Mucosa of rectum (tissue), 2 donors: ENCODE measurements around the gene LRIG1.

Source experiments
- H3K27ac ChIP-seq, 2 donors: one replicate each; pipeline ENCODE4 v1.7.0; 2013; ENCODE audit warnings: inconsistent platforms in 2 of 2, low read depth in 2 of 2, low read length in 2 of 2
- H3K27me3 ChIP-seq, 2 donors: one replicate each; pipeline ENCODE4 v1.7.0; 2013; ENCODE audit warnings: low read length in 2 of 2; ENCODE audit not compliant: control insufficient read depth in 2 of 2, insufficient read depth in 2 of 2
- H3K36me3 ChIP-seq, 2 donors: one replicate each; pipeline ENCODE4 v1.7.0; 2013; ENCODE audit warnings: low read length in 2 of 2; ENCODE audit not compliant: control insufficient read depth in 2 of 2, insufficient read depth in 2 of 2
- H3K4me1 ChIP-seq, 2 donors: one replicate each; pipeline ENCODE4 v1.7.0; 2013; ENCODE audit warnings: low read length in 2 of 2, mild to moderate bottlenecking in 1 of 2; ENCODE audit not compliant: control insufficient read depth in 2 of 2, insufficient read depth in 2 of 2
- H3K4me3 ChIP-seq, 2 donors: one replicate each; pipeline ENCODE4 v1.7.0; 2013; ENCODE audit warnings: low read length in 2 of 2
- H3K9ac ChIP-seq, 2 donors: one replicate each; pipeline ENCODE4 v1.7.0; 2013; ENCODE audit warnings: low read length in 2 of 2, low read depth in 1 of 2, mild to moderate bottlenecking in 1 of 2
- H3K9me3 ChIP-seq, 2 donors: one replicate each; pipeline ENCODE4 v1.7.0; 2013; ENCODE audit warnings: low read length in 2 of 2; ENCODE audit not compliant: control insufficient read depth in 2 of 2
- donor health status: healthy.
- donor health status: Normal muscosa, but diverticular disease.

The LRIG1 gene

DNA sequence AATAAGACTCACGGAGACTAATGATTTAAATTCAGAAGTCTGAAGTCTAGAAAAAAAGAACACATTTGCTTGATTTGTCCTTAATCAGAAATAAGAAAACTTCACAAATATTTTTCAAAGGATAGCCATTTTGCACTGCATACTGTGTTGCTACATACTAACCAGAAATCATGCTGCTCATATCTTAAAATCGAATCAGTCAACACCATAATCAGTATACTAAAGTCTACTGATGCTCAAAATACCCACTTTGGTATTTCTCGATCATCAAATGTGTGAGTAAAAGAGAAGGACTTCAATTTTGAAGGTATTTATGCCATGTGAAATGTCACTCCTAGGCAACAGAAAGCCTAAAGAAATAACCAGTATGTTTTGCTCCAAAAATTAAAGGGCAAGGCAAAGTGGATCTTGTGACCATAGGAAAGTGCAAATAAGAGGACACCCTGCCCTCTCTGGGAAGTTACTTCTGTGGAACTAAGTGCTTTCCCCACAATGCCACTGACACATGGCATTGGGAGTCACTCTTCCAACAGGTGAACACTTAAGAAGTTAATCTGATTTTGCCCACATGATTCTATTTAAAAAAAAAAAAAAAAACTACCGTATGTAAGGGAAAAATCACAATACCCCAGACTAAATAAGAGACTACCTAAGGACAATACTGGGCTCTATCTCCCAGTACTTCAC, 2.7 kb downstream of the LRIG1 start:
- H3K27ac ChIP-seq: peak overlapping the region; percentile 56 to 59

GRCh38 chr3:66497288-66497984, 3.4 kb downstream of the LRIG1 start:
- peak overlapping the region in 1 of 2 donors; percentile 88 for H3K9ac ChIP-seq
- H3K4me3 ChIP-seq: peak overlapping the region; percentile 17 to 80
- H3K4me1 ChIP-seq: peaks cover 54 to 66% of the 10 kb centered on the region in 2 donors
- H3K9me3 ChIP-seq: no peaks in the 10 kb centered on the region
- H3K36me3 ChIP-seq: no peaks in the 10 kb centered on the region
- no peaks in the 10 kb centered on the region for H3K27me3 ChIP-seq
- H3K27ac ChIP-seq: peak overlapping the region; percentile 29 to 56

More for the DNA sequence above, 2.7 kb downstream of the LRIG1 start:
- H3K4me3 ChIP-seq: peak overlapping the region; percentile 80 to 100
- no peaks in the 10 kb centered on the region for H3K9me3 ChIP-seq
- H3K4me1 ChIP-seq: peaks cover 50 to 59% of the 10 kb centered on the region in 2 donors
- no peaks in the 10 kb centered on the region for H3K36me3 ChIP-seq
- peak overlapping the region; percentile 17 to 88 for H3K9ac ChIP-seq
- H3K27me3 ChIP-seq: no peaks in the 10 kb centered on the region

DNA sequence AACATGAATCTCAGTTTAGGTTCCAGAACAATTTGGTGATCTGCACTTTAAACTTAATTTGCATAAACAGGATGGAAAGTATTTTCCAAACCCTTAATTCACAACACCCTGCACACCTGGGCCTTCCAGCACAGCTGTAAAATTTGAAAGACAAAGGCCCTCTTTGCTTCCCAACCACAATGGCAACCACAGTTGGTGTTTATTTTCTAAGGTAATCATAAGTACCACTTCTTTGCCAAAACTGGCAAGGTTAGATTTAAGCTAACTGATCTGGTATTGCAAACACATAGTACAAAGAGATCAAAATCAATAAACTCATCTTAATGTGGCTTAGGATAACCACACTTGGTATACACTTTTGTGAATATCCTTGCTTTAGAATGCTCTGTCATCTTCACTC, 4.1 kb downstream of the LRIG1 start:
- Histone ChIP-seq H3K36me3 (no peaks in the 10 kb centered on the region), H3K27me3 (no peaks in the 10 kb centered on the region), H3K4me1 (peaks cover 56 to 73% of the 10 kb centered on the region in 2 donors), H3K9ac (peak overlapping the region in 1 of 2 donors; percentile 13), H3K27ac (peak overlapping the region; percentile 29 to 55), H3K9me3 (no peaks in the 10 kb centered on the region), H3K4me3 (peak overlapping the region in 1 of 2 donors; percentile 80)

GRCh38 chr3:66496301-66496700, 4.5 kb downstream of the LRIG1 start:
- Histone ChIP-seq H3K4me1 (peaks cover 52 to 71% of the 10 kb centered on the region in 2 donors), H3K36me3 (no peaks in the 10 kb centered on the region), H3K27ac (peak overlapping the region in 1 of 2 donors; percentile 55), H3K9ac (no peak overlapping the region), H3K27me3 (no peaks in the 10 kb centered on the region), H3K9me3 (no peaks in the 10 kb centered on the region), H3K4me3 (peak overlapping the region; percentile 23 to 44)

GRCh38 chr3:66495668-66496045, 5.2 kb downstream of the LRIG1 start:
- H3K27ac ChIP-seq: peak overlapping the region; percentile 17 to 55
- H3K4me3 ChIP-seq: no peak overlapping the region
- H3K27me3 ChIP-seq: no peaks in the 10 kb centered on the region
- H3K4me1 ChIP-seq: peaks cover 51 to 73% of the 10 kb centered on the region in 2 donors
- no peaks in the 10 kb centered on the region for H3K9me3 ChIP-seq
- H3K9ac ChIP-seq: no peak overlapping the region
- no peaks in the 10 kb centered on the region for H3K36me3 ChIP-seq

GRCh38 chr3:66494959-66495667, 5.7 kb downstream of the LRIG1 start:
- no peak overlapping the region for H3K27ac ChIP-seq
- H3K9me3 ChIP-seq: no peaks in the 10 kb centered on the region
- H3K4me3 ChIP-seq: no peak overlapping the region
- H3K36me3 ChIP-seq: no peaks in the 10 kb centered on the region
- peaks cover 51 to 78% of the 10 kb centered on the region in 2 donors for H3K4me1 ChIP-seq
- no peak overlapping the region for H3K9ac ChIP-seq
- no peaks in the 10 kb centered on the region for H3K27me3 ChIP-seq

- Histone ChIP-seq H3K9ac (no peak overlapping the region), H3K4me3 (no peak overlapping the region), H3K27me3 (no peaks in the 10 kb centered on the region), H3K9me3 (no peaks in the 10 kb centered on the region), H3K36me3 (no peaks in the 10 kb centered on the region), H3K27ac (peak overlapping the region; percentile 60 to 79), H3K4me1 (peaks cover 47 to 73% of the 10 kb centered on the region in 2 donors)
Measured at GRCh38 chr3:66493458-66494099, 7.2 kb downstream of the LRIG1 start.

DNA sequence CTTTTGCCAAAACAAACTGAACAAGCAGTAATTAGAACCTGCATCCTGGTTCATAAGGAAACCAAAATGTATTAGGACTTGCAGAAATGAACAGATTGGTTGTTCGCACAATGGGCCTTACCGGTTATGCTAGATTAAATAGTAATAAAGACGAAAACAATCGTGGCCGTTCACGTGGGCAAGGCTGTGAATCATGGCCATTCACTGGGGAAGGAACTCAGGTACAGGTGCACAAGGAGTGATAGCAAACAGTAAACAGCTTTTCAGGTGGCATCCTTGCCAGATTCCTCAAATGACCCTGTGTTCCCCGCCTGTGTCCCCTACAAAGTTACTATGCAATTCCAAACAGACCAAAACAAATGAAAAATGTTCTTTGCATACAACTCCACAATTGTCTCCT, 8.2 kb downstream of the LRIG1 start:
- peak overlapping the region; percentile 60 to 79 for H3K27ac ChIP-seq
- peak overlapping the region in 1 of 2 donors; percentile 22 for H3K9ac ChIP-seq
- H3K9me3 ChIP-seq: no peaks in the 10 kb centered on the region
- H3K4me1 ChIP-seq: peaks cover 44 to 65% of the 10 kb centered on the region in 2 donors
- H3K27me3 ChIP-seq: no peaks in the 10 kb centered on the region
- peak overlapping the region; percentile 13 to 26 for H3K4me3 ChIP-seq
- H3K36me3 ChIP-seq: no peaks in the 10 kb centered on the region

- Histone ChIP-seq H3K27me3 (no peaks in the 10 kb centered on the region), H3K9ac (peak overlapping the region in 1 of 2 donors; percentile 22), H3K36me3 (no peaks in the 10 kb centered on the region), H3K9me3 (no peaks in the 10 kb centered on the region), H3K4me1 (peaks cover 39 to 60% of the 10 kb centered on the region in 2 donors), H3K27ac (peak overlapping the region; percentile 60 to 79), H3K4me3 (peak overlapping the region in 1 of 2 donors; percentile 7)
Measured at GRCh38 chr3:66492071-66492470, 8.8 kb downstream of the LRIG1 start.
